Heart right ventricle (tissue), 16 donors: ENCODE data around the gene CRLF2. TPM values are rescaled to one million over a fixed set of nuclear protein-coding genes. Genes with fewer than 3 reads are reported as not detected.
A peak's percentile ranks its signal among the peaks of the same experiment; 100 is the strongest.
"Not testable (repeated sequence)": the region's sequence is repeated elsewhere in the genome, so short reads cannot be mapped to it uniquely, and the experiment has no call there.

Experiments used
- ATAC-seq, 8 donors: fragments of 200-7000 bp; cut with Tn5 transposase; one replicate each; pipeline ENCODE4 v1.9.1; 2020; ENCODE audit warnings: mild to moderate bottlenecking in 8 of 8, moderate library complexity in 8 of 8, moderate number of reproducible peaks in 1 of 8
- DNase-seq, 2 donors: peaks; one replicate each; pipeline ENCODE4 v3.0.0-alpha.2; 2020
- H3K27ac ChIP-seq, 10 donors: fragments of 200-600 bp; sonication (generic) in 2 of 10; one replicate each; pipeline versions ENCODE4 v1.5.0 to v1.8.0; 2020 to 2022; ENCODE audit warnings: mild to moderate bottlenecking in 3 of 10
- H3K27me3 ChIP-seq, 7 donors: fragments of 200-600 bp; one replicate each; pipeline ENCODE4 v1.8.0; 2021 to 2022; ENCODE audit warnings: mild to moderate bottlenecking in 2 of 7
- H3K36me3 ChIP-seq, 9 donors: fragments of 200-600 bp; sonication (generic) in 1 of 9; one replicate each; pipeline versions ENCODE4 v1.5.0 to v1.8.0; 2020 to 2022; ENCODE audit warnings: mild to moderate bottlenecking in 2 of 9
- H3K4me1 ChIP-seq, 9 donors: fragments of 200-600 bp; sonication (generic) in 1 of 9; one replicate each; pipeline versions ENCODE4 v1.5.0 to v1.8.0; 2020 to 2022; ENCODE audit warnings: mild to moderate bottlenecking in 4 of 9
- H3K4me3 ChIP-seq, 10 donors: fragments of 200-600 bp; sonication (generic) in 2 of 10; one replicate each; pipeline versions ENCODE4 v1.5.0 to v1.8.0; 2020 to 2022; ENCODE audit warnings: mild to moderate bottlenecking in 7 of 10, moderate library complexity in 2 of 10
- H3K9me3 ChIP-seq, 11 donors: fragments of 200-600 bp in 10 of 11; sonication (generic) in 2 of 11; one replicate each; pipeline versions ENCODE4 v1.5.0 to v1.8.0; 2013 to 2022; ENCODE audit warnings: mild to moderate bottlenecking in 2 of 11, control low read depth in 1 of 11, moderate library complexity in 1 of 11
- WGBS, 2 donors: extraction: QIAGEN DNeasy Blood & Tissue Kit; methylation state at CpG; one replicate each; pipeline ENCODE4 v1.1.7; 2013; ENCODE audit warnings: inconsistent platforms in 1 of 2; 5-methylcytosine and 5-hydroxymethylcytosine counted together
- intact Hi-C, 10 donors: fragments of 100-400 bp; cut with DNase I; formaldehyde crosslinking; loops; one replicate each; pipeline versions ENCODE4 v1.11.1 to v1.14.2; 2022
- polyA plus RNA-seq, 2 donors: library from polyadenylated mRNA; stranded (reverse); fragments of 200-250 nt; gene quantifications; one replicate each; pipeline ENCODE4 v1.2.3, GENCODE V29; 2013
- total RNA-seq, 10 donors: library from RNA; stranded (reverse); fragmentation: NEBNext Ultra II Directional in 3 of 10; extraction: Animal tissue kit (Norgen Biotek cat#: 25700) in 3 of 10; gene quantifications; one replicate each; pipeline versions ENCODE4 v1.2.1 to v1.2.4, GENCODE V29; 2021 to 2023
- TF ChIP-seq, protein P1 (sequence below), 9 donors: fragments of 200-600 bp; sonication (generic) in 2 of 9; IDR thresholded peaks; one replicate each; pipeline versions ENCODE4 v1.5.0 to v1.8.0; 2021 to 2022; ENCODE audit warnings: antibody characterized with exemption in 9 of 9, mild to moderate bottlenecking in 5 of 9, moderate library complexity in 1 of 9
- donor health status: Arrhythmogenic right ventricular cardiomyopathy.
- donor health status: ischemic (EF 13 %, LVEDD 7.1; RV severe dilation, severe dysfunction).
- donor health status: healthy with polysubstance abuse.
- donor health status: DM: no; HTN: yes; CAD: no.
- donor health status: DM: no; HTN: no; CAD: no.
- donor health status: ischemic (EF 25% LVEDD 6.9; RV normal size, moderate dysfunction).
- donor health status: ischemic (EF 25% LVEDD 5.7; RV mildly dilated, moderate dysfunction).
- donor health status: healthy.
- donor health status: DM: yes; HTN: yes; CAD: no.
- donor health status: Ischemic cardiomyopathy.
- donor health status: ischemic (EF 35%, LVEDD 5.7; RV mildly dilated, moderate dysfunction).
- donor health status: nonischemic (EF 11% LVEDD 7.7; RV severe dilation, severe dysfunction).
- donor health status: DM: yes; HTN: yes; CAD: no.
- donor health status: PGD.
- donor health status: ischemic (EF 29% LVEDD 5.4; RV normal size, mild dysfunction).
- donor health status: nonischemic (EF 23%, LVEDD 6.1; RV moderate dilation, normal function).

Gene CRLF2
- total and polyA plus RNA-seq, 12 donors, result 0.07 to 0.51 (median 0.36) TPM; not detected in 7

DNA sequence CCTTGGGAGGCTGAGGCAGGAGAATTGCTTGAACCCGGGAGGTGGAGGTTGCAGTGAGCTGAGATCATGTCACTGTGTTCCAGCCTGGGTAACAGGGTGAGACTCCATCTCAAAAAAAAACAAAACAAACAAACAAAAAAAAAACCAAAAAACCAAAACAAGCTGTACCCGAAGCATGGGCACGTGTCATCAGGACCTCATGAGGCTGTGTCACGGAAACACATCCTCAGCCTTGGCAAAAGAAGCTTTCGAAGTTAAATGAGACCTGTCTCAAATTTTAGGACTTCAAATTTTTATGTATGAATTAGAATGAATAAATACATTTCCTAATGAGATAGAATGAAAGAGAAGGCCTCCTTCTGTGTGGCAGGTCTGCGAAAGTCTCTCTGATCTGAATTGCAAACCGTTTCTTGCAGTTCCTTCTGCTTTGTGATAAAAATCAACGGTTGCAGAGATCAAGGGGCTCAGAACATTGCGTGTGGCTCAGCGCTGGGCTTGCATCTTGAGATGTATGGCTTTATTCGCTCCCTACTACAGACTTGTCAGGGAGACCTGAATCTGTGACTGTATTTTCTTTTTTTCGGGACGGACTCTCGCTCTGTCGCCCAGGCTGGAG lies 19.5 kb upstream of the CRLF2 start:
- DNase-seq (no peak), ATAC-seq (no peak)
- Histone ChIP-seq H3K36me3 (no peaks in the 10 kb centered on the region), H3K27ac (no peak overlapping the region), H3K4me3 (no peak overlapping the region), H3K27me3 (no peaks in the 10 kb centered on the region), H3K9me3 (no peaks in the 10 kb centered on the region), H3K4me1 (no peaks in the 10 kb centered on the region)
- intact Hi-C loops, result no loop called here
- 68 to 71% methylated on average over 15 of the region's 15 CpGs for WGBS, 2 donors
- TF ChIP-seq, protein P1, sequence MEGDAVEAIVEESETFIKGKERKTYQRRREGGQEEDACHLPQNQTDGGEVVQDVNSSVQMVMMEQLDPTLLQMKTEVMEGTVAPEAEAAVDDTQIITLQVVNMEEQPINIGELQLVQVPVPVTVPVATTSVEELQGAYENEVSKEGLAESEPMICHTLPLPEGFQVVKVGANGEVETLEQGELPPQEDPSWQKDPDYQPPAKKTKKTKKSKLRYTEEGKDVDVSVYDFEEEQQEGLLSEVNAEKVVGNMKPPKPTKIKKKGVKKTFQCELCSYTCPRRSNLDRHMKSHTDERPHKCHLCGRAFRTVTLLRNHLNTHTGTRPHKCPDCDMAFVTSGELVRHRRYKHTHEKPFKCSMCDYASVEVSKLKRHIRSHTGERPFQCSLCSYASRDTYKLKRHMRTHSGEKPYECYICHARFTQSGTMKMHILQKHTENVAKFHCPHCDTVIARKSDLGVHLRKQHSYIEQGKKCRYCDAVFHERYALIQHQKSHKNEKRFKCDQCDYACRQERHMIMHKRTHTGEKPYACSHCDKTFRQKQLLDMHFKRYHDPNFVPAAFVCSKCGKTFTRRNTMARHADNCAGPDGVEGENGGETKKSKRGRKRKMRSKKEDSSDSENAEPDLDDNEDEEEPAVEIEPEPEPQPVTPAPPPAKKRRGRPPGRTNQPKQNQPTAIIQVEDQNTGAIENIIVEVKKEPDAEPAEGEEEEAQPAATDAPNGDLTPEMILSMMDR (IDR thresholded peaks at IDR 0.05), result no peak

DNA sequence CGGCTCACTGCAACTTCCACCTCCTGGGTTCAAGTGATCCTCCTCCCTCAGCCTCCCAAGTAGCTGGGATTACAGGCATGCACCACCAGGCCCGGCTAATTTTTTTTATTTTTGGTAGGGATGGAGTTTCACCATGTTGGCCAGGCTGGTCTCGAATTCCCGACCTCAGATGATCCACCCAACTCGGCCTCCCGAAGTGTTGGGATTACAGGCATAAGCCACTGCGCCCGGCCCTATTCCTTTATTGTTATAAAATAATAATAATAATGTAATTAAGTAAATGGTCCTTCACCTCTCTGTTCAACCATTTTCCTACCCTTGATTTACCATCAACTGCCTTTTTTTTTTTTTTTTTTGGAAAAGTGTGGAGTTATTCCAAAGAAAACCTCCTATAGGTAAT lies 15.7 kb upstream of the CRLF2 start:
- intact Hi-C loops, DNase-seq, H3K27me3 ChIP-seq, H3K4me1 ChIP-seq, H3K4me3 ChIP-seq, ATAC-seq, H3K36me3 ChIP-seq, H3K27ac ChIP-seq: not testable (repeated sequence)
- H3K9me3 ChIP-seq, result peaks cover 0 to 23% (median 2%) of the 10 kb centered on the region in 11 donors
- 78 to 95% methylated on average over 8 of the region's 8 CpGs for WGBS, 2 donors

DNA sequence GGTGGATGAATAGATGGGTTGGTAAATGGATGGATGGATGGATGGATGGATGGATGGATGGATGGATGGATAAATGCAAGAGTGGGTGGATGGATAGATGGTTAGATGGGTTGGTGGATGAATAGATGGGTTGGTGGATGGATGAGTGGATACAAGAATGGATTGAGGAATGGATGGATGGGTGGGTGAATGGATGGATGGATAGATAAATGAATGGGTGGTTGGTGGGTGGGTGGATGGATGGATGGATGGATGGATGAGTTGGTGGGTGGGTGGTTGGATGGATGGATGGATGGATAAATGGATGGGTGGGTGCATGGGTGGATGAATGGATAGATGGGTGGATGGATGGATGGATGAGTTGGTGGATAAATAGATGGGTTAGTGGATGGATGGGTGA lies 13.8 kb upstream of the CRLF2 start:
- ATAC-seq, result no peak
- intact Hi-C loops, result no loop called here
- Histone ChIP-seq H3K4me3 (no peak overlapping the region), H3K27ac (no peak overlapping the region), H3K27me3 (peaks cover 0 to 11% (median 0%) of the 10 kb centered on the region in 7 donors), H3K9me3 (peaks cover 0 to 28% (median 7%) of the 10 kb centered on the region in 11 donors), H3K4me1 (no peaks in the 10 kb centered on the region), H3K36me3 (no peaks in the 10 kb centered on the region)
- no peak for DNase-seq
- TF ChIP-seq, protein P1 (IDR thresholded peaks at IDR 0.05), result no peak

DNA sequence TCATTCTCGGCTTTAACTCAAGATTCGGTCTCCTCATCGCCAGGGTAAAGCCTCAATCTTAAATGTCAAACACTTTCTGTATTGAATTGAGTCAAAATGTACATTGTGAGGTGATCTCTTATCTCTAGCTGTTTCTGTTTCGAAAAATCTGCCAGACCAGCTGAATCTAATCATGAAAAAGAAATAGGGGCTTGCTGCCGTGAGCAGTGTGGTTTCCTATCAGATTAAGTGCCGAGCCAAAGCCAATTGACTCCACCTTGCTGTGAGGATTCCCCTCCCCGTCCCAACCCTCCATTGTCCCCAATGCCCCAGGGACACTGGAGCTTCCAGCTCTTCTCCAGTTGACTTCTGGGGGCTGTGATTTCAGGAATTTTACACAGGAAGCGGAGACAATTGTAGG lies 12.5 kb upstream of the CRLF2 start:
- H3K27ac ChIP-seq, result no peak overlapping the region
- DNase-seq, result peak in 1 of 2 donors; percentile 38
- TF ChIP-seq, protein P1 (IDR thresholded peaks at IDR 0.05), result no peak
- intact Hi-C loops, result no loop called here
- H3K4me1 ChIP-seq, result no peaks in the 10 kb centered on the region
- no peaks in the 10 kb centered on the region for H3K36me3 ChIP-seq
- ATAC-seq, result peak in 4 of 8 donors; percentile 39 to 78 (median 61)
- 29 to 39% methylated on average over 8 of the region's 8 CpGs for WGBS, 2 donors
- peaks cover 0 to 13% (median 0%) of the 10 kb centered on the region in 7 donors for H3K27me3 ChIP-seq
- peaks cover 0 to 28% (median 7%) of the 10 kb centered on the region in 11 donors for H3K9me3 ChIP-seq
- H3K4me3 ChIP-seq, result no peak overlapping the region

DNA sequence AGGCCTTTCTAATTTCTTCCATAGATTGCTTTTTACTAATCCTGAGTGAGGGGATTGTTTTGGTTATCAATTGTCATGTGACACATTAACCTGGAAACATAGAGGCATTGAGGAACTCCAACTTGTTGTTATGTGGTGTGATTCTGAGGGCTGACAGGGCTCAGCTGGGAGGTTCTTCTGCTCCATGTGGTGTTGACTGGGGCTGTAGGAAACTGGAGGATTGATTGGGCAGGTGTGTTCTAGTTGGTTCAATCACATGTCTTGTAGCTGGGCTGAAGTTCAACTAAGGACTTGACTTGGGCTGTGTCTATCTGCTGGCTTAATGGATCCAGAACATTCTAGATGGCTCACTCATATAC lies 10.8 kb upstream of the CRLF2 start:
- TF ChIP-seq, protein P1 (IDR thresholded peaks at IDR 0.05), result no peak
- Histone ChIP-seq H3K4me1 (no peaks in the 10 kb centered on the region), H3K4me3 (no peak overlapping the region), H3K27ac (no peak overlapping the region), H3K36me3 (no peaks in the 10 kb centered on the region), H3K27me3 (peaks cover 0 to 13% (median 0%) of the 10 kb centered on the region in 7 donors), H3K9me3 (peaks cover 0 to 28% (median 7%) of the 10 kb centered on the region in 11 donors)
- DNase-seq (no peak), ATAC-seq (no peak)
- intact Hi-C loops, result no loop called here
